Trophoblast cell (in vitro differentiated cells and primary cell): ENCODE measurements around the gene GIMAP8.

ENCODE experiments used
- DNase-seq, 2 donors: peaks; one replicate each; pipeline ENCODE4 v3.0.0-alpha.2; 2016
- H2AFZ ChIP-seq: 2 replicates; pipeline ENCODE4 v1.6.1; 2013; ENCODE audit warnings: low read length, moderate library complexity, mild to moderate bottlenecking; ENCODE audit not compliant: insufficient read depth, poor library complexity
- H2AK5ac ChIP-seq: 2 replicates; pipeline ENCODE4 v1.6.1; 2013; ENCODE audit warnings: mild to moderate bottlenecking, low read length
- H2BK120ac ChIP-seq: 2 replicates; pipeline ENCODE4 v1.6.1; 2013; ENCODE audit warnings: low read length, mild to moderate bottlenecking, moderate library complexity; ENCODE audit not compliant: insufficient read depth, poor library complexity
- H2BK12ac ChIP-seq: 2 replicates; pipeline ENCODE4 v1.6.1; 2013; ENCODE audit warnings: mild to moderate bottlenecking, low read length, moderate library complexity
- H2BK5ac ChIP-seq: 2 replicates; pipeline ENCODE4 v1.6.1; 2013; ENCODE audit warnings: low read length, low read depth, moderate library complexity, mild to moderate bottlenecking; ENCODE audit not compliant: poor library complexity
- H3K14ac ChIP-seq: 2 replicates; pipeline ENCODE4 v1.6.1; 2013; ENCODE audit warnings: mild to moderate bottlenecking, low read length
- H3K18ac ChIP-seq: 2 replicates; pipeline ENCODE4 v1.6.1; 2013; ENCODE audit warnings: mild to moderate bottlenecking, low read length
- H3K23ac ChIP-seq: 2 replicates; pipeline ENCODE4 v1.6.1; 2013; ENCODE audit warnings: low read length
- H3K27ac ChIP-seq: 2 replicates; pipeline ENCODE4 v1.5.1; 2013; ENCODE audit warnings: low read depth, mild to moderate bottlenecking, inconsistent platforms, low read length, moderate library complexity
- H3K27me3 ChIP-seq: 2 replicates; pipeline ENCODE4 v1.6.1; 2013; ENCODE audit warnings: inconsistent platforms, mild to moderate bottlenecking, low read length, moderate library complexity; ENCODE audit not compliant: insufficient read depth
- H3K36me3 ChIP-seq, 2 experiments: 1 replicate in 1 of 2; 2 replicates in 1 of 2; pipeline ENCODE4 v1.6.1; 2013; ENCODE audit warnings: low read length in 2 of 2, mild to moderate bottlenecking in 2 of 2, moderate library complexity in 1 of 2; ENCODE audit not compliant: insufficient read depth in 2 of 2, control insufficient read depth in 1 of 2
- H3K4ac ChIP-seq: 2 replicates; pipeline ENCODE4 v1.6.1; 2013; ENCODE audit warnings: low read depth, mild to moderate bottlenecking, low read length, moderate library complexity
- H3K4me1 ChIP-seq, 2 experiments: 1 replicate in 1 of 2; 2 replicates in 1 of 2; pipeline ENCODE4 v1.6.1; 2013; ENCODE audit warnings: low read length in 2 of 2, mild to moderate bottlenecking in 2 of 2, moderate library complexity in 1 of 2; ENCODE audit not compliant: insufficient read depth in 2 of 2, control insufficient read depth in 1 of 2
- H3K4me2 ChIP-seq: 2 replicates; pipeline ENCODE4 v1.6.1; 2013; ENCODE audit warnings: inconsistent platforms, mild to moderate bottlenecking, low read length, moderate library complexity
- H3K4me3 ChIP-seq: 2 replicates; pipeline ENCODE4 v1.5.1; 2013; ENCODE audit warnings: mild to moderate bottlenecking, low read depth, low read length, inconsistent platforms
- H3K79me1 ChIP-seq: one replicate; pipeline ENCODE4 v1.6.1; 2013; ENCODE audit warnings: low read length
- H3K79me2 ChIP-seq: 2 replicates; pipeline ENCODE4 v1.6.1; 2013; ENCODE audit warnings: low read length, mild to moderate bottlenecking; ENCODE audit not compliant: control insufficient read depth, insufficient read depth, poor library complexity
- H3K9ac ChIP-seq: 2 replicates; pipeline ENCODE4 v1.6.1; 2013; ENCODE audit warnings: mild to moderate bottlenecking, low read length
- H3K9me3 ChIP-seq: 2 replicates; pipeline ENCODE4 v1.6.1; 2013; ENCODE audit warnings: low read depth, mild to moderate bottlenecking, control low read depth, inconsistent platforms, low read length; ENCODE audit not compliant: insufficient read depth
- H4K12ac ChIP-seq: 2 replicates; pipeline ENCODE4 v1.6.1; 2013; ENCODE audit warnings: low read depth, mild to moderate bottlenecking, low read length, moderate library complexity
- H4K8ac ChIP-seq: 2 replicates; pipeline ENCODE4 v1.6.1; 2013; ENCODE audit warnings: low read depth, mild to moderate bottlenecking, low read length, moderate library complexity
- H4K91ac ChIP-seq: one replicate; pipeline ENCODE4 v1.6.1; 2013; ENCODE audit warnings: low read depth, mild to moderate bottlenecking, low read length, moderate library complexity
- WGBS: extraction: QIAGEN DNeasy Blood & Tissue Kit; methylation state at CpG from one replicate; pipeline ENCODE4 v1.1.7; 2013; ENCODE audit warnings: missing lambda C conversion rate; ENCODE audit not compliant: insufficient read length, insufficient coverage; ENCODE audit errors: extremely low coverage; 5-methylcytosine and 5-hydroxymethylcytosine counted together

The GIMAP8 gene

DNA sequence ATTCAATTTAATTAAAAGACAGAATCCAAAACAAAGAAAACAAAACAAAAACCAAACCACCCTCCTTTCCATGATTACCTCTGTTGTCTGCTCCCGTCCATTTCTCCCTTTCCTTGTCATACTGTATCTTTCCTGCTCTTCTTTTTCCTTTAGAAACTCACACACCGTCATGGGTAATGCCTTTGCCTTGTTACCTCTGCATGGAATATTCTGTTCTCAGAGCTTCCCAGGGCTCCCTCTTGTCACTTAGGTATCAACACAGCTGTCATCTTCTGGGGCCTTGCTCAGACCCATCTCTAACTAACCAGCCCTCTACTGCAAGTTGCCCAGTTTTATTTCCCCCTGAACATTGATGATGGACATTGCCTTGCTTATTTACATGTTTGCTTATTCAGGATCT, 30.2 kb upstream of the GIMAP8 start:
- DNase-seq, result no peak
- H3K4ac ChIP-seq, result no peak overlapping the region
- H4K12ac ChIP-seq, result no peak overlapping the region
- H3K27ac ChIP-seq, result no peak overlapping the region
- no peaks in the 10 kb centered on the region for H3K36me3 ChIP-seq
- peak overlapping the region; percentile 2 for H3K9ac ChIP-seq
- no peak overlapping the region for H3K23ac ChIP-seq
- peak overlapping the region; percentile 11 for H2BK12ac ChIP-seq
- H2BK5ac ChIP-seq, result no peak overlapping the region
- WGBS, result no CpG with 5 or more reads among the region's 2 CpGs
- H3K9me3 ChIP-seq, result no peaks in the 10 kb centered on the region
- H3K4me1 ChIP-seq, result peaks cover 8% of the 10 kb centered on the region in 2 experiments
- H4K8ac ChIP-seq, result no peak overlapping the region
- no peak overlapping the region for H2AFZ ChIP-seq
- no peak overlapping the region for H3K14ac ChIP-seq
- H3K4me3 ChIP-seq, result no peak overlapping the region
- no peak overlapping the region for H3K4me2 ChIP-seq
- no peaks in the 10 kb centered on the region for H3K27me3 ChIP-seq
- no peaks in the 10 kb centered on the region for H3K79me2 ChIP-seq
- no peak overlapping the region for H2BK120ac ChIP-seq
- no peaks in the 10 kb centered on the region for H3K79me1 ChIP-seq
- H2AK5ac ChIP-seq, result no peak overlapping the region
- H4K91ac ChIP-seq, result no peak overlapping the region
- H3K18ac ChIP-seq, result no peak overlapping the region

DNA sequence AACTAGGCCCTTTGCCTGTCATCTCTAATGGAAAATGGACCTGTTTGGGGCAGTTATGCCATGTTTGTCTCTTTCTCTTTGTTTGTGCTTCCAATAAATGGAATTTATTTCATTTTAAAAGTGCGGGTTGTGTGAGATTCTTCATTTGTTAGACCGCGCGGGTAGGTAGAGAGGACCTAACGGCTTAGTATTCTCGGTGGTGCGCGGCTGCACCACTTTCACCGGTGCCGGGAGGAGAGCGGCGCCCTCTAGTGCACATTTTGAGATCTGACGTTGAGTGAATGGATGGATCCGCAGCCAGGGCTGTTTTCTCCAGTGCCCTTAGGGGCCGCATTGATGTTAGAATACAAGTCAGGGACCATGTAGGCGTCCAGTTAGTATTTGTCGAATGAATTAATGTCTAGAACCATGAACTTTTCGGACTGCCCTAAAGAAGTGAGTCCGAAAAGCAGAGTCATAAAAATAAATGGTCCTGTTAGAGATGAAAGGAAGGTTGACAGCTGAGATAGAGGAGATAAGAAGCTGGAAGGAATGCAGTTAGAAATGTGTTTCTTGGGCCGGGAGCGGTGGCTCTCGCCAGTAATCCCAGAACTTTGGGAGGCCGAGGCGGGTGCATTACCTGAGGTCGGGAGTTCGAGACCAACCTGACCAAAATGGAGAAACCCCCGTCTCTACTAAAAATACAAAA, 29.3 kb upstream of the GIMAP8 start:
- Histone ChIP-seq H2BK12ac (no peak overlapping the region), H2BK5ac (no peak overlapping the region), H3K18ac (no peak overlapping the region), H2AK5ac (no peak overlapping the region), H3K79me1 (no peaks in the 10 kb centered on the region), H4K8ac (no peak overlapping the region), H3K14ac (no peak overlapping the region), H2BK120ac (no peak overlapping the region), H3K27ac (no peak overlapping the region), H3K9me3 (no peaks in the 10 kb centered on the region), H3K27me3 (no peaks in the 10 kb centered on the region), H3K9ac (no peak overlapping the region), H2AFZ (no peak overlapping the region), H3K4me2 (no peak overlapping the region), H3K4me1 (peaks cover 2% of the 10 kb centered on the region in 2 experiments), H3K4me3 (no peak overlapping the region), H3K36me3 (no peaks in the 10 kb centered on the region), H3K4ac (no peak overlapping the region), H4K12ac (no peak overlapping the region), H3K23ac (no peak overlapping the region), H4K91ac (no peak overlapping the region), H3K79me2 (no peaks in the 10 kb centered on the region)
- peak; percentile 78 to 95 for DNase-seq
- WGBS, result no CpG with 5 or more reads among the region's 27 CpGs

DNA sequence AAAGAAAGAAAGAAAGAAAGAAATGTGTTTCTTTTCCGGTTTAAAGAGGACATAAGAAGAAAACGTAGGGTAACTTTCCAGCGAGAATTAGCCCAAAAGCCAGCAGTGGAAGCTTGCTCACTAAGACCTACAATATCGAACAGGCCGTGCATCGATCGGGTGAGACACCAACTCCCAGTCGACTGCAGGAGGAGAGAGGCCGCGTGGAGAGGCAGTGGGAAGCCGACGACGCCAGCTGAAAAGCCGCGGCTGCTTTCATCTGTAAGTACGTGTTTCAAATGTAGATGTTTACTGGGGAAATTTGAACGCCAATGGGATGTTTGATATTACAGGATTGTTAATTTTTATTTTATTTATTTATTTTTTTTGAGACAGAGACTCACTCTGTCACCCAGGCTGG, 28.6 kb upstream of the GIMAP8 start:
- Histone ChIP-seq H3K79me2 (no peaks in the 10 kb centered on the region), H3K9ac (no peak overlapping the region), H3K18ac (no peak overlapping the region), H3K27me3 (no peaks in the 10 kb centered on the region), H3K14ac (no peak overlapping the region), H3K9me3 (no peaks in the 10 kb centered on the region), H3K27ac (no peak overlapping the region), H4K91ac (no peak overlapping the region), H2BK12ac (no peak overlapping the region), H4K12ac (no peak overlapping the region), H3K79me1 (no peaks in the 10 kb centered on the region), H3K23ac (no peak overlapping the region), H3K4me1 (no peaks in the 10 kb centered on the region), H2BK5ac (no peak overlapping the region), H3K36me3 (no peaks in the 10 kb centered on the region), H2AFZ (no peak overlapping the region), H2AK5ac (no peak overlapping the region), H2BK120ac (no peak overlapping the region), H3K4me2 (no peak overlapping the region), H4K8ac (no peak overlapping the region), H3K4ac (no peak overlapping the region), H3K4me3 (no peak overlapping the region)
- no peak for DNase-seq
- no CpG with 5 or more reads among the region's 17 CpGs for WGBS

DNA sequence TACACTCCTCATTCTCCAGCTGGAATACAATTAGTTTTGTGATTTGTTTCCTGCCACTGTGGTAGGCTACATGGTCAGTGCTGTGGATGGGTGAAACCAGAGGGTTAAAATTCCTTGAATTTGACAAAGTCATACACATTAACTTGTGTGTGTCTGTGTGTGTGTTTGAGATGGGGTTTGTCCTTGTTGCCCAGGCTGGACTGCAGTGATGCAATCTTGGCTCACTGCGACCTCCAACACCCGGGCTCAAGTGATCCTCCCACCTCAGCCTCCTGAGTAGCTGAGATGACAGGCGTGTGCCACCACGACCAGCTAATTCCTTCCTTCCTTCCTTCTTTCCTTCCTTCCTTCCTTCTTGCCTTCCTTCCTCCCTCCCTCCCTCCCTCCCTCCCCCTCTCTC, 24.8 kb upstream of the GIMAP8 start:
- Histone ChIP-seq H3K4ac (no peak overlapping the region), H3K36me3 (no peaks in the 10 kb centered on the region), H3K18ac (no peak overlapping the region), H3K79me2 (no peaks in the 10 kb centered on the region), H2AK5ac (no peak overlapping the region), H3K9ac (no peak overlapping the region), H3K27me3 (no peaks in the 10 kb centered on the region), H3K79me1 (no peaks in the 10 kb centered on the region), H4K12ac (no peak overlapping the region), H3K9me3 (no peaks in the 10 kb centered on the region), H3K4me2 (no peak overlapping the region), H3K27ac (no peak overlapping the region), H2BK5ac (no peak overlapping the region), H3K4me3 (no peak overlapping the region), H3K14ac (no peak overlapping the region), H4K91ac (no peak overlapping the region), H2AFZ (no peak overlapping the region), H2BK12ac (no peak overlapping the region), H3K4me1 (peaks cover 0 to 3% of the 10 kb centered on the region in 2 experiments), H3K23ac (no peak overlapping the region), H2BK120ac (no peak overlapping the region), H4K8ac (no peak overlapping the region)
- no peak for DNase-seq
- WGBS, result no CpG with 5 or more reads among the region's 4 CpGs
